NCI-H524 treated with DMSO at 0.1 percent for 48 hours (cell line): ENCODE results near the gene TBC1D22A.

Experiments
- DNase-seq: peaks from one replicate; lab custom pipeline; 2025; lab: John Stamatoyannopoulos, UW

TBC1D22A gene

GRCh38 chr22:47060718-47061117 is 298.3 kb downstream of the TBC1D22A start:
- DNase-seq: no peak

- no peak for DNase-seq
Observed at GRCh38 chr22:47061226-47061625, 298.8 kb downstream of the TBC1D22A start.

GRCh38 chr22:47062126-47062525 is 299.7 kb downstream of the TBC1D22A start:
- DNase-seq: no peak

- DNase-seq: no peak
Observed at GRCh38 chr22:47063071-47063509, 300.6 kb downstream of the TBC1D22A start.

- DNase-seq: no peak
Observed at GRCh38 chr22:47063606-47064005, 301.2 kb downstream of the TBC1D22A start.

GRCh38 chr22:47064016-47064415 is 301.6 kb downstream of the TBC1D22A start:
- DNase-seq: no peak

- no peak for DNase-seq
Observed at GRCh38 chr22:47064416-47064815, 302.0 kb downstream of the TBC1D22A start.

- no peak for DNase-seq
Observed at GRCh38 chr22:47065756-47066615, 303.5 kb downstream of the TBC1D22A start.

GRCh38 chr22:47066616-47066905 is 304.1 kb downstream of the TBC1D22A start:
- DNase-seq: no peak

- peak; percentile 35 for DNase-seq
Observed at GRCh38 chr22:47067321-47067890, 305.0 kb downstream of the TBC1D22A start.

- no peak for DNase-seq
Observed at GRCh38 chr22:47067911-47068625, 305.6 kb downstream of the TBC1D22A start.

GRCh38 chr22:47068626-47068996 is 306.2 kb downstream of the TBC1D22A start:
- DNase-seq: no peak

- no peak for DNase-seq
Observed at GRCh38 chr22:47069270-47069669, 306.8 kb downstream of the TBC1D22A start.

GRCh38 chr22:47071078-47071806 is 308.8 kb downstream of the TBC1D22A start:
- DNase-seq: no peak

- no peak for DNase-seq
Observed at GRCh38 chr22:47071807-47072641, 309.6 kb downstream of the TBC1D22A start.

- DNase-seq: no peak
Observed at GRCh38 chr22:47072642-47072967, 310.2 kb downstream of the TBC1D22A start.

- DNase-seq: no peak
Observed at GRCh38 chr22:47073075-47073474, 310.6 kb downstream of the TBC1D22A start.

- no peak for DNase-seq
Observed at GRCh38 chr22:47074105-47074504, 311.7 kb downstream of the TBC1D22A start.

- no peak for DNase-seq
Observed at GRCh38 chr22:47075568-47075967, 313.1 kb downstream of the TBC1D22A start.

- no peak for DNase-seq
Observed at GRCh38 chr22:47076758-47077157, 314.3 kb downstream of the TBC1D22A start.

- no peak for DNase-seq
Observed at GRCh38 chr22:47080100-47080499, 317.6 kb downstream of the TBC1D22A start.

- no peak for DNase-seq
Observed at GRCh38 chr22:47082505-47082904, 320.1 kb downstream of the TBC1D22A start.
